Natural killer cell (primary cell): ENCODE measurements around the gene PSPH. TPM values are rescaled to one million over a fixed set of nuclear protein-coding genes. Genes with fewer than 3 reads are reported as not detected.

Experiments used
- ATAC-seq, 3 donors: fragments of 150-1000 bp in 2 of 3; fragments of 200-7000 bp in 1 of 3; cut with Tn5 transposase; 1 replicate in 1 of 3; 2 replicates in 2 of 3; pipeline ENCODE4 v1.10.0; 2021; ENCODE audit warnings: mild to moderate bottlenecking in 2 of 3, moderate library complexity in 2 of 3
- DNase-seq, 2 donors: peaks; one replicate each; pipeline versions ENCODE4 v3.0.0 to v3.0.0-alpha.2; 2013 to 2021; ENCODE audit warnings: mixed read lengths in 1 of 2
- H3K27ac ChIP-seq: one replicate; pipeline ENCODE4 v1.5.1; 2013; ENCODE audit warnings: mild to moderate bottlenecking, low read length
- H3K27me3 ChIP-seq: one replicate; pipeline ENCODE4 v1.6.1; 2013; ENCODE audit warnings: low read length; ENCODE audit not compliant: control insufficient read depth, insufficient read depth
- H3K36me3 ChIP-seq: one replicate; pipeline ENCODE4 v1.6.1; 2013; ENCODE audit warnings: low read length; ENCODE audit not compliant: control insufficient read depth, insufficient read depth
- H3K4me1 ChIP-seq: one replicate; pipeline ENCODE4 v1.6.1; 2013; ENCODE audit warnings: low read length; ENCODE audit not compliant: control insufficient read depth, insufficient read depth
- H3K4me3 ChIP-seq: one replicate; pipeline ENCODE4 v1.5.1; 2013; ENCODE audit warnings: low read length
- H3K9me3 ChIP-seq: one replicate; pipeline ENCODE4 v1.6.1; 2013; ENCODE audit warnings: low read length; ENCODE audit not compliant: control insufficient read depth, insufficient read depth
- H3K27ac Mint-ChIP-seq, 2 donors: one replicate each; pipeline ENCODE4 v1.8.0; 2022; ENCODE audit warnings: mild to moderate bottlenecking in 2 of 2, mixed read lengths in 2 of 2, moderate library complexity in 1 of 2
- H3K27me3 Mint-ChIP-seq, 2 donors: one replicate each; pipeline ENCODE4 v1.8.0; 2022; ENCODE audit warnings: low read depth in 2 of 2, mixed read lengths in 2 of 2
- H3K36me3 Mint-ChIP-seq: one replicate; pipeline ENCODE4 v1.8.0; 2022; ENCODE audit warnings: mixed read lengths
- H3K4me1 Mint-ChIP-seq, 2 donors: one replicate each; pipeline ENCODE4 v1.8.0; 2022; ENCODE audit warnings: mixed read lengths in 2 of 2
- H3K4me3 Mint-ChIP-seq: one replicate; pipeline ENCODE4 v1.8.0; 2022; ENCODE audit warnings: mild to moderate bottlenecking, moderate library complexity, mixed read lengths
- H3K9me3 Mint-ChIP-seq, 2 donors: one replicate each; pipeline ENCODE4 v1.8.0; 2022; ENCODE audit warnings: mixed read lengths in 2 of 2
- WGBS: methylation state at CpG from one replicate; pipeline ENCODE4 v1.1.7; 2013; ENCODE audit warnings: missing lambda C conversion rate; ENCODE audit not compliant: insufficient coverage; 5-methylcytosine and 5-hydroxymethylcytosine counted together
- intact Hi-C: fragments of 100-400 bp; cut with micrococcal nuclease; formaldehyde crosslinking; loops from one replicate; pipeline ENCODE4 v1.14.2; 2022
- total RNA-seq, 4 donors: library from RNA; stranded (reverse); fragments of 120-200 nt in 1 of 4; gene quantifications; one replicate each; pipeline versions ENCODE4 v1.2.3 to v1.2.4, GENCODE V29; 2013 to 2022
- TF ChIP-seq, protein P1 (sequence below): fragments of 200-600 bp; IDR thresholded peaks from one replicate; pipeline ENCODE4 v1.8.0; 2022; ENCODE audit warnings: antibody characterized with exemption

The PSPH gene
- total RNA-seq, 3 donors from 2014 or later (not counting 1 experiment from before 2014, with no cell fraction given): 2.8 to 4.1 (median 3.8) TPM

GRCh38 chr7:55983537-55983936 lies 67.7 kb downstream of the PSPH start:
- 100% methylated on average over 2 of the region's 3 CpGs for WGBS
- H3K27ac Mint-ChIP-seq: no peak overlapping the region
- ATAC-seq: no peak
- H3K36me3 Mint-ChIP-seq: peaks cover 11% of the 10 kb centered on the region
- DNase-seq: no peak
- Histone ChIP-seq H3K36me3 (peaks cover 61% of the 10 kb centered on the region), H3K4me3 (no peak overlapping the region), H3K9me3 (no peaks in the 10 kb centered on the region), H3K27ac (no peak overlapping the region), H3K4me1 (no peaks in the 10 kb centered on the region), H3K27me3 (no peaks in the 10 kb centered on the region)
- no peaks in the 10 kb centered on the region for H3K9me3 Mint-ChIP-seq
- no peaks in the 10 kb centered on the region for H3K4me1 Mint-ChIP-seq
- intact Hi-C loops: no loop called here
- H3K4me3 Mint-ChIP-seq: no peak overlapping the region
- H3K27me3 Mint-ChIP-seq: no peaks in the 10 kb centered on the region
- TF ChIP-seq, protein P1, sequence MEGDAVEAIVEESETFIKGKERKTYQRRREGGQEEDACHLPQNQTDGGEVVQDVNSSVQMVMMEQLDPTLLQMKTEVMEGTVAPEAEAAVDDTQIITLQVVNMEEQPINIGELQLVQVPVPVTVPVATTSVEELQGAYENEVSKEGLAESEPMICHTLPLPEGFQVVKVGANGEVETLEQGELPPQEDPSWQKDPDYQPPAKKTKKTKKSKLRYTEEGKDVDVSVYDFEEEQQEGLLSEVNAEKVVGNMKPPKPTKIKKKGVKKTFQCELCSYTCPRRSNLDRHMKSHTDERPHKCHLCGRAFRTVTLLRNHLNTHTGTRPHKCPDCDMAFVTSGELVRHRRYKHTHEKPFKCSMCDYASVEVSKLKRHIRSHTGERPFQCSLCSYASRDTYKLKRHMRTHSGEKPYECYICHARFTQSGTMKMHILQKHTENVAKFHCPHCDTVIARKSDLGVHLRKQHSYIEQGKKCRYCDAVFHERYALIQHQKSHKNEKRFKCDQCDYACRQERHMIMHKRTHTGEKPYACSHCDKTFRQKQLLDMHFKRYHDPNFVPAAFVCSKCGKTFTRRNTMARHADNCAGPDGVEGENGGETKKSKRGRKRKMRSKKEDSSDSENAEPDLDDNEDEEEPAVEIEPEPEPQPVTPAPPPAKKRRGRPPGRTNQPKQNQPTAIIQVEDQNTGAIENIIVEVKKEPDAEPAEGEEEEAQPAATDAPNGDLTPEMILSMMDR: no peak

- H3K4me3 ChIP-seq: no peak overlapping the region
- H3K9me3 ChIP-seq: no peaks in the 10 kb centered on the region
- intact Hi-C loops: no loop called here
- Mint-ChIP-seq H3K4me1 (peaks cover 3 to 8% of the 10 kb centered on the region in 2 donors), H3K27me3 (no peaks in the 10 kb centered on the region), H3K36me3 (peaks cover 11% of the 10 kb centered on the region), H3K27ac (no peak overlapping the region), H3K4me3 (no peak overlapping the region), H3K9me3 (no peaks in the 10 kb centered on the region)
- peaks cover 61% of the 10 kb centered on the region for H3K36me3 ChIP-seq
- no peak for ATAC-seq
- H3K27me3 ChIP-seq: no peaks in the 10 kb centered on the region
- no peak for DNase-seq
- WGBS: 97% methylated on average over 3 of the region's 3 CpGs
- no peaks in the 10 kb centered on the region for H3K4me1 ChIP-seq
- TF ChIP-seq, protein P1: no peak
- no peak overlapping the region for H3K27ac ChIP-seq
Measured at GRCh38 chr7:55980266-55980665, 71.0 kb downstream of the PSPH start.

DNA sequence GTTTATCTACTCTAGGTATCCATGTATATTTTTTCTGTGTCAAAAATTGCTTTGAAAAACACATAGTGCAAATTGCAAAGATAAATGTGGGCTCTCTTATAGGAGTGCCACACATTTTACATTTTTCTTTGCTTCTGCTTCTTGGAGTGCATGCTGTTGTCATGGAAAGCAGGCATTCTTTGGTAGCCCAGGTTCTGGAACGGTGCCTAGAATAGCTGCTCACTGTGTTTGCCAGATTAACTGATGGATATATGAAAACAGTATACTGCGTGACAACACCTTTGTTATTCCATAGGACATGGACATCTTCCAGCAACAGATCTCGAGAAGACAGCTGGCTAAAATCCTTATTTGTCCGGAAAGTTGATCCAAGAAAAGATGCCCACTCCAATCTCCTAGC lies 73.4 kb downstream of the PSPH start:
- peaks cover 13 to 14% of the 10 kb centered on the region in 2 donors for H3K4me1 Mint-ChIP-seq
- no peak overlapping the region for H3K4me3 Mint-ChIP-seq
- Histone ChIP-seq H3K9me3 (no peaks in the 10 kb centered on the region), H3K36me3 (peaks cover 39% of the 10 kb centered on the region), H3K4me1 (no peaks in the 10 kb centered on the region), H3K27ac (no peak overlapping the region), H3K27me3 (no peaks in the 10 kb centered on the region), H3K4me3 (no peak overlapping the region)
- intact Hi-C loops: no loop called here
- TF ChIP-seq, protein P1: no peak
- no peak for ATAC-seq
- peaks cover 11% of the 10 kb centered on the region for H3K36me3 Mint-ChIP-seq
- no peaks in the 10 kb centered on the region for H3K9me3 Mint-ChIP-seq
- H3K27ac Mint-ChIP-seq: peak overlapping the region in 1 of 2 donors; percentile 45
- H3K27me3 Mint-ChIP-seq: no peaks in the 10 kb centered on the region
- no peak for DNase-seq
- 100% methylated on average over 4 of the region's 4 CpGs for WGBS

GRCh38 chr7:55975988-55976633 lies 75.1 kb downstream of the PSPH start:
- Histone ChIP-seq H3K36me3 (peaks cover 29% of the 10 kb centered on the region), H3K4me3 (no peak overlapping the region), H3K9me3 (no peaks in the 10 kb centered on the region), H3K4me1 (no peaks in the 10 kb centered on the region), H3K27ac (no peak overlapping the region), H3K27me3 (no peaks in the 10 kb centered on the region)
- ATAC-seq (no peak), DNase-seq (no peak)
- TF ChIP-seq, protein P1: no peak
- intact Hi-C loops: no loop called here
- no peak overlapping the region for H3K4me3 Mint-ChIP-seq
- H3K27ac Mint-ChIP-seq: no peak overlapping the region
- no peaks in the 10 kb centered on the region for H3K27me3 Mint-ChIP-seq
- peaks cover 6% of the 10 kb centered on the region for H3K36me3 Mint-ChIP-seq
- WGBS: 95% methylated on average over 6 of the region's 7 CpGs
- peaks cover 18% of the 10 kb centered on the region in 2 donors for H3K4me1 Mint-ChIP-seq
- no peaks in the 10 kb centered on the region for H3K9me3 Mint-ChIP-seq
